ENCODE results near the gene TFEB. TPM values are rescaled to one million over a fixed set of nuclear protein-coding genes. Genes with fewer than 3 reads are reported as not detected.
A peak's percentile ranks its signal among the peaks of the same experiment; 100 is the strongest.

Gene TFEB
- total RNA-seq: 37.8 TPM

DNA sequence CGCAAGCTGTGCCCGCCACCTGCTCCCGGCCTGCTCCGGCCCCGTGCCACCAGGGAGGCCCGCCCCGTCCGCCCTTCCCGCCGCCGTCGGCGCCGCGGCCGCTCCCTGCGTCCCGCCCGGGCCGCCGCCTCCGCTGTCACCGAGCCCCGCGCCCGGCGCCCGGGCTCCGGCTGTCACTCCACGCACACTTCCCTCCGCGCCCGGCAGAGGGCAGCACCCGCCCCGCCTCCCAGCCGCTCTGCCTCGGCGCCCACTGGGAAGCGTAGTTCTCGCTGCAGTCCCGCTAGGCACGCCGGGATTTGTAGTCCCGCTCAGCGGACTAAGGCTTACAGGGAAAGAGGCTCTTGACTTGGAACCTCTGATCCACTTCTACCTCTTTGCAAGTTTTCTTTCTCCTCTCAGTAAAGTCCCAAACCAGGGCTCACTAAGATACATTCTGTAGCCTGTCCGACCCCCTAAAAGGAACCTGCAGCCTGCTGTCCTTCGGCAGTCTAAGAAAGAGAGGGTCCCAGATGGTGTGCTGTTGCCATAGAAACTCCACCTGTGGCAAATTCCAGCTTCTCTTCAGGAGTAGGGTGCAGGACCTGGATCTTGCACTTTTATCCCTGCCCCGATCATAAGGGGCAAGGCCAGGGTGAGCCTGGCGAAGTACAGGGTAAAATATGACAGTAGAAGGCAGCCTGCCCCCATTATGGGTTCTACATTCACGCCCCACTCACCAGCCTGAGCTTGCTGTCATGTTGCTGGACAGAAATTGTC, at the start of gene TFEB:
Gene TFEB, minus strand, starts transcription at position 182 of the 759 bp plus-strand sequence. CDS start 44,395 bp downstream, outside the sequence.
- peak; percentile 68 to 83 for TF ChIP-seq POLR2AphosphoS5 (IDR thresholded peaks at IDR 0.05; ENCODE audit: insufficient read depth in 1 of 2, low read depth in 1 of 2)
- TF ChIP-seq, protein P1, sequence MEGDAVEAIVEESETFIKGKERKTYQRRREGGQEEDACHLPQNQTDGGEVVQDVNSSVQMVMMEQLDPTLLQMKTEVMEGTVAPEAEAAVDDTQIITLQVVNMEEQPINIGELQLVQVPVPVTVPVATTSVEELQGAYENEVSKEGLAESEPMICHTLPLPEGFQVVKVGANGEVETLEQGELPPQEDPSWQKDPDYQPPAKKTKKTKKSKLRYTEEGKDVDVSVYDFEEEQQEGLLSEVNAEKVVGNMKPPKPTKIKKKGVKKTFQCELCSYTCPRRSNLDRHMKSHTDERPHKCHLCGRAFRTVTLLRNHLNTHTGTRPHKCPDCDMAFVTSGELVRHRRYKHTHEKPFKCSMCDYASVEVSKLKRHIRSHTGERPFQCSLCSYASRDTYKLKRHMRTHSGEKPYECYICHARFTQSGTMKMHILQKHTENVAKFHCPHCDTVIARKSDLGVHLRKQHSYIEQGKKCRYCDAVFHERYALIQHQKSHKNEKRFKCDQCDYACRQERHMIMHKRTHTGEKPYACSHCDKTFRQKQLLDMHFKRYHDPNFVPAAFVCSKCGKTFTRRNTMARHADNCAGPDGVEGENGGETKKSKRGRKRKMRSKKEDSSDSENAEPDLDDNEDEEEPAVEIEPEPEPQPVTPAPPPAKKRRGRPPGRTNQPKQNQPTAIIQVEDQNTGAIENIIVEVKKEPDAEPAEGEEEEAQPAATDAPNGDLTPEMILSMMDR (IDR thresholded peaks at IDR 0.05): peak; percentile 64 to 83 (median 76)
- TF ChIP-seq POLR2A (IDR thresholded peaks at IDR 0.05): peak in 1 of 2 donors; percentile 77
- Histone ChIP-seq H3K4me1 (peaks cover 40% of the 10 kb centered on the region), H3K36me3 (no peaks in the 10 kb centered on the region), H3K27me3 (no peaks in the 10 kb centered on the region), H3K4me3 (peak within 1 kb of the TSS; percentile 84 to 94), H3K27ac (peak within 1 kb of the TSS; percentile 98), H3K9me3 (no peaks in the 10 kb centered on the region)
- intact Hi-C loops (cut with DNase I): no loop called here
- no peak for DNase-seq (ENCODE audit: extremely low spot score in 2 of 2)

GRCh38 chr6:41784581-41785171, 49.3 kb upstream of the TFEB start:
- TF ChIP-seq POLR2AphosphoS5 (IDR thresholded peaks at IDR 0.05; ENCODE audit: insufficient read depth in 1 of 2, low read depth in 1 of 2) (peak in 1 of 2 donors; percentile 44), POLR2A (IDR thresholded peaks at IDR 0.05) (no peak)
- TF ChIP-seq, protein P1 (IDR thresholded peaks at IDR 0.05): no peak
- Histone ChIP-seq H3K4me3 (no peak overlapping the region), H3K27ac (no peak overlapping the region), H3K4me1 (peaks cover 66% of the 10 kb centered on the region), H3K9me3 (no peaks in the 10 kb centered on the region), H3K36me3 (peaks cover 0 to 7% of the 10 kb centered on the region in 2 donors), H3K27me3 (no peaks in the 10 kb centered on the region)
- no peak for DNase-seq (ENCODE audit: extremely low spot score in 2 of 2)
- intact Hi-C loops (cut with DNase I): no loop called here

GRCh38 chr6:41783106-41783780, 47.8 kb upstream of the TFEB start:
- H3K36me3 ChIP-seq: no peaks in the 10 kb centered on the region
- H3K27ac ChIP-seq: no peak overlapping the region
- no peaks in the 10 kb centered on the region for H3K27me3 ChIP-seq
- no peak overlapping the region for H3K4me3 ChIP-seq
- H3K9me3 ChIP-seq: no peaks in the 10 kb centered on the region
- DNase-seq (ENCODE audit: extremely low spot score in 2 of 2): no peak
- intact Hi-C loops (cut with DNase I): no loop called here
- H3K4me1 ChIP-seq: peaks cover 60% of the 10 kb centered on the region
- TF ChIP-seq, protein P1 (IDR thresholded peaks at IDR 0.05): no peak
- TF ChIP-seq POLR2A (IDR thresholded peaks at IDR 0.05) (no peak), POLR2AphosphoS5 (IDR thresholded peaks at IDR 0.05; ENCODE audit: insufficient read depth in 1 of 2, low read depth in 1 of 2) (no peak)

- intact Hi-C loops (cut with DNase I): loop anchor here (2.0 kb wide), 1 partner anchor 263 kb away; no protein-coding TSS in a partner anchor
- Histone ChIP-seq H3K4me1 (peaks cover 49% of the 10 kb centered on the region), H3K27ac (peak overlapping the region; percentile 94)
Measured at GRCh38 chr6:41781366-41781730, 45.9 kb upstream of the TFEB start.

More at GRCh38 chr6:41781366-41781730, 45.9 kb upstream of the TFEB start:
- Histone ChIP-seq H3K36me3 (peaks cover 0 to 8% of the 10 kb centered on the region in 2 donors), H3K27me3 (no peaks in the 10 kb centered on the region), H3K9me3 (no peaks in the 10 kb centered on the region), H3K4me3 (peak overlapping the region; percentile 83 to 89)
- TF ChIP-seq, protein P1 (IDR thresholded peaks at IDR 0.05): no peak
- no peak for TF ChIP-seq POLR2A (IDR thresholded peaks at IDR 0.05)
- no peak for TF ChIP-seq POLR2AphosphoS5 (IDR thresholded peaks at IDR 0.05; ENCODE audit: insufficient read depth in 1 of 2, low read depth in 1 of 2)
- no peak for DNase-seq (ENCODE audit: extremely low spot score in 2 of 2)
